Kidney epithelial cell (primary cell): ENCODE results near the gene DIAPH3. TPM values are rescaled to one million over a fixed set of nuclear protein-coding genes. Genes with fewer than 3 reads are reported as not detected.
"Not testable (repeated sequence)": the region's sequence is repeated elsewhere in the genome, so short reads cannot be mapped to it uniquely, and the experiment has no call there.

Experiments used
- DNase-seq: peaks from one replicate; pipeline ENCODE4 v3.0.0-alpha.2; 2010; ENCODE audit warnings: low read depth
- H3K27me3 ChIP-seq: 2 replicates; pipeline ENCODE4 v1.6.0; 2011; ENCODE audit warnings: low read length; ENCODE audit not compliant: control insufficient read depth, insufficient read depth
- H3K36me3 ChIP-seq: 2 replicates; pipeline ENCODE4 v1.5.1; 2011; ENCODE audit warnings: low read length; ENCODE audit not compliant: control insufficient read depth, insufficient read depth
- H3K4me3 ChIP-seq: 2 replicates; pipeline ENCODE4 v1.5.1; 2011; ENCODE audit warnings: low read depth, mild to moderate bottlenecking, control low read depth, low read length
- total RNA-seq: library from RNA; depleted of rRNA; stranded (reverse); fragments of >200 nt; gene quantifications from 2 replicates; pipeline ENCODE4 v1.2.3, GENCODE V29; 2015
- TF ChIP-seq, protein P1 (sequence below): IDR thresholded peaks from 2 replicates; pipeline ENCODE4 v1.5.1; 2011; ENCODE audit warnings: mild to moderate bottlenecking, moderate library complexity, low read length, control low read depth, inconsistent platforms; ENCODE audit not compliant: insufficient read depth, poor library complexity, severe bottlenecking

The DIAPH3 gene
- total RNA-seq, 1 donor from 2014 or later: 7.5 TPM

DNA sequence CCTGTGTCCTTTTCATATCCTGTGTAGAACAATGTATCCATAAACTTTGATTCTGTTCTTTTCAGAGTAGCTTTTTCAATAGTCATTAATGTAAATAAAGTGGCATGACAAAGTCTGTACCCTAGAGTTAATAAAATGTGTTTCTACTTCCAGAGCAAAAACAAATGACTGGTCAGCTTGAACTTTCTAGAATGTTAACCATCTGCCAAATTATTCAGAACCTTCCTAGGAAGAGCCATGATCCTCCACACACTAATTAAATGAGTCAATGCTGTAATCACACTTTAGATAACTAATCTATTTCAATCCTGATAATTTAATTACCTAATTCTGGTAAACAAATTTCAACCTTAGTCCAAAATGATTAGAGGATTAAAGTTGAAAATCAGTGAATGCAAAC lies 73.2 kb downstream of the DIAPH3 start:
- no peaks in the 10 kb centered on the region for H3K27me3 ChIP-seq
- DNase-seq: no peak
- no peaks in the 10 kb centered on the region for H3K36me3 ChIP-seq
- H3K4me3 ChIP-seq: no peak overlapping the region
- TF ChIP-seq, protein P1, sequence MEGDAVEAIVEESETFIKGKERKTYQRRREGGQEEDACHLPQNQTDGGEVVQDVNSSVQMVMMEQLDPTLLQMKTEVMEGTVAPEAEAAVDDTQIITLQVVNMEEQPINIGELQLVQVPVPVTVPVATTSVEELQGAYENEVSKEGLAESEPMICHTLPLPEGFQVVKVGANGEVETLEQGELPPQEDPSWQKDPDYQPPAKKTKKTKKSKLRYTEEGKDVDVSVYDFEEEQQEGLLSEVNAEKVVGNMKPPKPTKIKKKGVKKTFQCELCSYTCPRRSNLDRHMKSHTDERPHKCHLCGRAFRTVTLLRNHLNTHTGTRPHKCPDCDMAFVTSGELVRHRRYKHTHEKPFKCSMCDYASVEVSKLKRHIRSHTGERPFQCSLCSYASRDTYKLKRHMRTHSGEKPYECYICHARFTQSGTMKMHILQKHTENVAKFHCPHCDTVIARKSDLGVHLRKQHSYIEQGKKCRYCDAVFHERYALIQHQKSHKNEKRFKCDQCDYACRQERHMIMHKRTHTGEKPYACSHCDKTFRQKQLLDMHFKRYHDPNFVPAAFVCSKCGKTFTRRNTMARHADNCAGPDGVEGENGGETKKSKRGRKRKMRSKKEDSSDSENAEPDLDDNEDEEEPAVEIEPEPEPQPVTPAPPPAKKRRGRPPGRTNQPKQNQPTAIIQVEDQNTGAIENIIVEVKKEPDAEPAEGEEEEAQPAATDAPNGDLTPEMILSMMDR: no peak

DNA sequence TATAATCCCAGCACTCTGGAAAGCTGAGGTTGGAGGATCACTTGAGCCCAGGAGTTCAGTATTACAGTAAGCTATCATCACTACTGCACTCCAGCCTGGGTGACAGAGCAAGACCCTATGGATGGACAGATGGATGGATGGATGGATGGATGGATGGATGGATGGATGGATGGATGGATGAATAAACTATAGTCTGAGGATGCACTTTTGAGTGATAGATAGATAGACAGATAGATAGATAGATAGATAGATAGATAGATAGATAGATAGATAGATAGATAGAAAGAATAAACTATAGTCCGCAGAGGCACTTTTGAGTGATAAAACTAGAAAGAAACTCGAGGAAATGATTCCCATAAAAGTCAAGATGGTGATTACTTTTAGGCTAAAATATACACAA lies 79.9 kb downstream of the DIAPH3 start:
- not testable (repeated sequence) for H3K27me3 ChIP-seq, H3K4me3 ChIP-seq, DNase-seq, H3K36me3 ChIP-seq

DNA sequence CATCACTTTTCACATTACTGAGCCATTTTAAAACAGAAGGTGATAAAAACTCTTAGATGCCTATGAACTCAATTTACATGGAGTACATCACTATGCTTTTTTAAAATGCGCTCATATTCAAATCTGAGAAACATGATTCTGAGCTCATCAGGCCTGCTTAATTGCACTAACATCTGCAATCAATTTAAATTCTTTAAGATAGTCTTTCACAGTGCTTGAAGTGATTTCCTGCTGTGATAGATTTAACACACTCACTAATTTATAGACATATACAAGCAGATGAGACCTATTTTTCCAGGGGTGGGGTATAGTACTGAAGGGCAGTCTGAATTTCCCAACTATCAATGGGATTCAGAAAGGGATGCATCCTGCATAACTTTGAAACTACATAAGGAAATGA lies 82.9 kb downstream of the DIAPH3 start:
- TF ChIP-seq, protein P1: no peak
- Histone ChIP-seq H3K36me3 (no peaks in the 10 kb centered on the region), H3K27me3 (no peaks in the 10 kb centered on the region), H3K4me3 (no peak overlapping the region)
- DNase-seq: no peak

DNA sequence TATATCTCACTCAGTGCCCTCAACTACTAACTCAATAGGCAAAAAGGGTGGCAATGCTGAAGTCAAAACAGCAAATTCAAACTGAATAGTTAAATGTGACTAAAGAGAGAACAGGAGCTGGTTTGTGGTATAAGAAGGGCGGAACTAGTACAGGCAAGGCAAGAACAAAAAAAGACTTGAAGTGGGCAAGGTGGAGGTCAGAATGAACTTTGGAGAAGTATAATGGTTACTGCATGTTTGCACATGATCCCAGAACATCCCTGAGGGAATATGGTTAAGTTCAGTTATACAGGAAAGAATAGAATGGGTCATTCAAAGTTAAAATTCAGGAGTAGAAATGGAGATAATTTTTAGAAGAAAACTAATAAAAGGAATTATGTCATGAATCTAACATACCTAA lies 85.5 kb downstream of the DIAPH3 start:
- Histone ChIP-seq H3K4me3 (no peak overlapping the region), H3K36me3 (no peaks in the 10 kb centered on the region), H3K27me3 (no peaks in the 10 kb centered on the region)
- TF ChIP-seq, protein P1: no peak
- no peak for DNase-seq

DNA sequence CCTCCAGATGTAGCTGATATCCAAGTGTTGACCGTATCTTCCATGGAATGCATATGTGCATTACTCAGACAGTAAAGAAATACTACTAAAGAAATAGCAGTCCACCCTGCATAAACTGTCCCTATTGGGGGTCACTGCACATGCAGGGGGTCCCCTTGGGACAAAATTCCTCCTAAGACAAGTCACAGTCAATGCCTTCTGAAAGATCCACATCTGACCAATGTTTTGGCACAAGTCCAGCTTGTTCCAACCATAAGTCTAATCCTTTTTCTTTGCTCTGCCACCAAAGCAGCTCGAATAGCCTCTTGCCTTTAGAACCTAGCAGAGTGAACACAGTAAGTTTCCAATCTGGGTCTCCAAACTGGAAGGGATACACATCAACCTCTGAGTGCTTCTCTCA lies 87.9 kb downstream of the DIAPH3 start:
- TF ChIP-seq, protein P1: no peak
- H3K4me3 ChIP-seq: no peak overlapping the region
- no peaks in the 10 kb centered on the region for H3K27me3 ChIP-seq
- no peaks in the 10 kb centered on the region for H3K36me3 ChIP-seq
- DNase-seq: no peak

DNA sequence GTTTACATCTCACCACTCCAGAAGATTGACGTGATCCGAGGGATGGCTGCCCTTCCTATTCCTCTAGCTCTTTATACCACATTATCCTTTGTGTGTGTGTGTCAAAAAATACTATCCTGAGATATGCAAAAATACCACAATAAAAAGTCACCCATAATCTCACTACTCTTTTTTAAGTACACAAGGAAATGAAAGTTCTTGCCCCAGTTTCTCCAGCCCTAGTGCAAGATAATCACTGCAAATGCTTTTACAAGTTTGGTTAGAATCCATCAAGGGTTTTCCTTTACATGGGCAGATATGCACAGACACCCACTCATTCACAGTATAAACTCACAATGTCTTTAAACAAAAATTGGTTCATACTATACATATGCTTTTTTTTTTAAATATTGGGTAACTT lies 89.3 kb downstream of the DIAPH3 start:
- TF ChIP-seq, protein P1: no peak
- DNase-seq: no peak
- Histone ChIP-seq H3K27me3 (no peaks in the 10 kb centered on the region), H3K36me3 (no peaks in the 10 kb centered on the region), H3K4me3 (no peak overlapping the region)
